ENCODE results near the gene CDHR2.
"Not testable (repeated sequence)": the region's sequence is repeated elsewhere in the genome, so short reads cannot be mapped to it uniquely, and the experiment has no call there.

The CDHR2 gene

DNA sequence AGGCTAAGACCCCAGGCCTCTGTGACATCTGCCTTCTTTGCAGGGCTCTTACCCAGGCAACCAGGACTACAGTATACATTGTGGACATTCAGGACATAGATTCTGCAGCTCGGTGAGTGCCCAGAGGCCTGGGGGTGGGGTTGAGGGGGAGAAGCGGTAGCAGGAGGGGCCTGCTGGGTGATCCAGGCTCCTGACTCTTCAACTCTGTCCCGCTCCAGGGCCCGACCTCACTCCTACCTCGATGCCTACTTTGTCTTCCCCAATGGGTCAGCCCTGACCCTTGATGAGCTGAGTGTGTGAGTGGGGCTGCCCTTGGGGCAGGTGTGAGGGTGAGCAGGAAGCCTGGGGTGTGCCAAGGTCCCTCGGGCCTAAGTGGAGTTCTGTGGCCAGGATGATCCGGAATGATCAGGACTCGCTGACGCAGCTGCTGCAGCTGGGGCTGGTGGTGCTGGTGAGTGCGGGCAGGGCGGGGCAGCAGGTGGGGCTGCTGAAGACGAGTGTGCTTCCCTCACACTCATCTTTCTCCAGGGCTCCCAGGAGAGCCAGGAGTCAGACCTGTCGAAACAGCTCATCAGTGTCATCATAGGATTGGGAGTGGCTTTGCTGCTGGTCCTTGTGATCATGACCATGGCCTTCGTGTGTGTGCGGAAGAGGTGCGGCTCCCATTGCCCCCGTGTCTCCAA is 41.0 kb downstream of the CDHR2 start:
- DNase-seq = no peak
- peaks cover 0 to 10% (median 7%) of the 10 kb centered on the region in 3 donors for H3K9me3 ChIP-seq
- intact Hi-C loops (cut with DNase I; ENCODE audit: low total_unique reads) = no loop called here
- H3K27me3 ChIP-seq = peaks cover 0 to 28% of the 10 kb centered on the region in 2 donors
- no peaks in the 10 kb centered on the region for H3K36me3 ChIP-seq
- H3K4me3 ChIP-seq = no peak overlapping the region
- no peaks in the 10 kb centered on the region for H3K4me1 ChIP-seq
- TF ChIP-seq, protein P1, sequence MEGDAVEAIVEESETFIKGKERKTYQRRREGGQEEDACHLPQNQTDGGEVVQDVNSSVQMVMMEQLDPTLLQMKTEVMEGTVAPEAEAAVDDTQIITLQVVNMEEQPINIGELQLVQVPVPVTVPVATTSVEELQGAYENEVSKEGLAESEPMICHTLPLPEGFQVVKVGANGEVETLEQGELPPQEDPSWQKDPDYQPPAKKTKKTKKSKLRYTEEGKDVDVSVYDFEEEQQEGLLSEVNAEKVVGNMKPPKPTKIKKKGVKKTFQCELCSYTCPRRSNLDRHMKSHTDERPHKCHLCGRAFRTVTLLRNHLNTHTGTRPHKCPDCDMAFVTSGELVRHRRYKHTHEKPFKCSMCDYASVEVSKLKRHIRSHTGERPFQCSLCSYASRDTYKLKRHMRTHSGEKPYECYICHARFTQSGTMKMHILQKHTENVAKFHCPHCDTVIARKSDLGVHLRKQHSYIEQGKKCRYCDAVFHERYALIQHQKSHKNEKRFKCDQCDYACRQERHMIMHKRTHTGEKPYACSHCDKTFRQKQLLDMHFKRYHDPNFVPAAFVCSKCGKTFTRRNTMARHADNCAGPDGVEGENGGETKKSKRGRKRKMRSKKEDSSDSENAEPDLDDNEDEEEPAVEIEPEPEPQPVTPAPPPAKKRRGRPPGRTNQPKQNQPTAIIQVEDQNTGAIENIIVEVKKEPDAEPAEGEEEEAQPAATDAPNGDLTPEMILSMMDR (IDR thresholded peaks at IDR 0.05) = no peak
- H3K27ac ChIP-seq = no peak overlapping the region

DNA sequence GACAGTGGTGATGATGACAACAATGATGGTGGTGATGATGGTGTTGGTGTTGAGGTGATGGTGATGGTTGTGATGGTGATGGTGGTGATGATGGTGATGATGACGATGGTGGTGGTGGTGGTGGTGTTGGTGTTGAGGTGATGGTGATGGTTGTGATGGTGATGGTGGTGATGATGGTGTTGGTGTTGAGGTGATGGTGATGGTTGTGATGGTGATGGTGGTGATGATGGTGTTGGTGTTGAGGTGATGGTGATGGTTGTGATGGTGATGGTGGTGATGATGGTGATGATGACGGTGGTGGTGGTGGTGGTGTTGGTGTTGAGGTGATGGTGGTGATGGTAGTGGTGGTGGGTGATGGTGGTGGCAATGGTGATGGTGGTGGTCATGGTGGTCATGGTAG is 42.5 kb downstream of the CDHR2 start:
- H3K4me3 ChIP-seq; H3K36me3 ChIP-seq; H3K9me3 ChIP-seq; H3K4me1 ChIP-seq; DNase-seq; intact Hi-C loops (cut with DNase I; ENCODE audit: low total_unique reads); H3K27ac ChIP-seq: not testable (repeated sequence)
- H3K27me3 ChIP-seq = peaks cover 0 to 42% of the 10 kb centered on the region in 2 donors

DNA sequence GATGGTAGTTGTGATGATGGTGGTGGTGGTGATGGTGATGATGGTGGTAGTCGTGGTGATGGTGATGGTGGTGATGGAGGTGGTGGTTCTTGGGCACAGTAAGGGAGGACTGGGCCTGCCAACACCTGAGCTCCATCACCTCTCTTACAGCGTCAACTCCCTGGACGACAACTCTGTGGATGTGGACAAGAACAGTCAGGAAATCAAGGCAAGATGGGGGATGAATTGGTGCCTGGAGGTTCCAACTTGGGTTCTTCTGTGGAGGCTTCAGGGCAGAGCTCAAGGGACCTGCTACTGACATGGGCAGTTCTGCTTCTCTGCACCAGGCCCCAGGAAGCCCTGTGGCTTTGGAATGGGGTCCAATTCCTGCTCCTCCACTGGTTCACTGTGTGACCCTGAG is 43.4 kb downstream of the CDHR2 start:
- Histone ChIP-seq H3K9me3 (no peaks in the 10 kb centered on the region), H3K27me3 (peaks cover 0 to 50% of the 10 kb centered on the region in 2 donors), H3K27ac (no peak overlapping the region), H3K4me3 (no peak overlapping the region), H3K36me3 (no peaks in the 10 kb centered on the region), H3K4me1 (peaks cover 0 to 11% (median 3%) of the 10 kb centered on the region in 4 donors)
- DNase-seq = no peak
- intact Hi-C loops (cut with DNase I; ENCODE audit: low total_unique reads) = no loop called here
- TF ChIP-seq, protein P1 (IDR thresholded peaks at IDR 0.05) = no peak

DNA sequence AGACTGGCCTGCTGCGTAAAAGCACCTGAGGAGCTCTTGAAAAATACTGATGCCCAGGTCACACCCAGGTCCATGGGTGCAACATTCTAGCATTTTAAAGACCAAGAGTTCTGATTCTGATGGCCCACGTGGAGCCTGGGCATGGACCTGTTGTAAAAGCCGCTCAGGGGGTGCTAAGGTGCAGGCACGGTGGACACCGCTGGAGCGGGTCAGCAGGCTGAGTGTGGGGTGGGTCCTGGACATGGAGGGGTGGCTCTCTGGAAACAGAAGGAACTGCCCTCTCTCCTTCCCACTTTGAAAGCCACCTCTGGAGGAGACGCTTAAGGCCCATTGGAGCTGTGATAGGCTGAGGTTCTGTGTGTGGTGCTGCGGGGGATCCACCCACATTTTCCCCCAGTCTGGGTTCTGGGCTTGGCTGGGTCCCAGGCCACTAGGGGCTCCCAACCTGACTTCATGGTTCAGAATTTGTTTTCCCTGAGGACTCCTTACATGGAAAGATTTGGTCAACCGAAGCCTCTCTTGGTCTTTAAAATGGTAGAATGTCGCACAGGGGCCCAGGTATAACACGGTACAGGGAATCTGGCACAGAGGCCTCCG is 44.2 kb downstream of the CDHR2 start:
- Histone ChIP-seq H3K9me3 (no peaks in the 10 kb centered on the region), H3K27ac (no peak overlapping the region), H3K27me3 (peaks cover 0 to 58% of the 10 kb centered on the region in 2 donors), H3K4me1 (peaks cover 0 to 11% (median 3%) of the 10 kb centered on the region in 4 donors), H3K36me3 (no peaks in the 10 kb centered on the region), H3K4me3 (no peak overlapping the region)
- TF ChIP-seq, protein P1 (IDR thresholded peaks at IDR 0.05) = no peak
- intact Hi-C loops (cut with DNase I; ENCODE audit: low total_unique reads) = no loop called here
- no peak for DNase-seq

DNA sequence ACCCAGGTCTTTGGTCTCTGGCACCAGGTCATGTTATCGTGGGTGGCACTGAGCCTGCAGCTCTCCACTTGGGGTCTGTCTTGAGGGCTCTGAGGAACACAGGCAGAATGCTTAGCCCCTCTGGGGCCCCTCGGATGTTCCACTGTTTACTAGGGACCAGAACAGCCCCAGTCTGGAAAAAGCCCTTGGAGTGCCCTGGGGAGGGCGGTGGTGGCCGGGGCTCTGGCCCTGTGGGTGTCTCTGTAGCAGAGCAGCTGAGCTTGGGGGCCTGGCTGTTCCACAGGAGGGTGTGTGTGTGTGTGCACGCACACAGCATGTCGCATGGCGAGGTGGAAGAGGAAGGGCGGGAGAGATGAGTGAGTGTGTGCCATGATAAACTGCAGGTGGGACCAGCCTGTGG is 45.4 kb downstream of the CDHR2 start:
- H3K36me3 ChIP-seq = no peaks in the 10 kb centered on the region

More for the DNA sequence above, 45.4 kb downstream of the CDHR2 start:
- H3K4me1 ChIP-seq = peaks cover 0 to 11% (median 3%) of the 10 kb centered on the region in 4 donors
- no peak overlapping the region for H3K4me3 ChIP-seq
- peaks cover 0 to 65% of the 10 kb centered on the region in 2 donors for H3K27me3 ChIP-seq
- DNase-seq = no peak
- H3K27ac ChIP-seq = no peak overlapping the region
- no peaks in the 10 kb centered on the region for H3K9me3 ChIP-seq
- TF ChIP-seq, protein P1 (IDR thresholded peaks at IDR 0.05) = no peak
- intact Hi-C loops (cut with DNase I; ENCODE audit: low total_unique reads) = no loop called here
